Activated gamma-delta T cell (primary cell): ENCODE results near the gene RELN.
"Not testable (repeated sequence)": the region's sequence is repeated elsewhere in the genome, so short reads cannot be mapped to it uniquely, and the experiment has no call there.

Source experiments
- DNase-seq: peaks from one replicate; lab custom pipeline; 2025; lab: John Stamatoyannopoulos, UW

RELN gene

DNA sequence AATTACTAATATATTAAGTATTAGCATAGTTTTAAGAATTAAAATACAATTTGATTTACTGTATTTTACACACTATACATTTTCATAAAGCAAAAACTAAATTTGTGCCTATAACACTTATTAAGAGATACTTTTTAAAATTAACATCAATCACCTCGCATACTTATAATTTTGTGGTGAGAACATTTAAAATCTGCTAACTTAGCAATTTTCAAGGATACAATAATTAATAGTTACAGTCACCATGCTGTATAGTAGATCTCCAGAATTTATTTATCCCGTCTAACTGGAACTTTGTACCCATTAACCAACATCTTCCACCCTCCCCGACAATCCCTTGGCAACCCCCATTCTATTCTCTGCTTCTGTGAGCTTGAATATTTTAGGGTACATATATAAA, 47.5 kb downstream of the RELN start:
- DNase-seq, result no peak

- no peak for DNase-seq
Observed at GRCh38 chr7:103940382-103941268, 48.8 kb downstream of the RELN start.

DNA sequence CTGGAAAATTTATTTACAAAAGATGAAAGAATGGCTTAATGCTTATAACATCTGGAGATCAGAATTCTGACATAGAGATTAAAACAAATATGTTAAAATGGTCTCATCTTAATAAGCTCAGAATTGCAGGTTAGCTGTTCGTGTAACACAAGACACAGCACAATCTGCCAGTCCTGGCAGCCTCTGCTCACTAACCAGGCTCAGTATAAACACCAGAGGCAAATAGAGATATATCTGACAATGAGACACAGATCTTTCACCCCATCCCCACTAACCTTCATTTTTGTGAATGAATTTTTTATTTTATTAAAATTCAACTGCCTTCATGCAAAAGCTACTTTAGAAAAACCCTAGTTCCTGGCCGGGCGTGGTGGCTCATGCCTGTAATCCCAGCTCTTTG, 51.8 kb downstream of the RELN start:
- no peak for DNase-seq

DNA sequence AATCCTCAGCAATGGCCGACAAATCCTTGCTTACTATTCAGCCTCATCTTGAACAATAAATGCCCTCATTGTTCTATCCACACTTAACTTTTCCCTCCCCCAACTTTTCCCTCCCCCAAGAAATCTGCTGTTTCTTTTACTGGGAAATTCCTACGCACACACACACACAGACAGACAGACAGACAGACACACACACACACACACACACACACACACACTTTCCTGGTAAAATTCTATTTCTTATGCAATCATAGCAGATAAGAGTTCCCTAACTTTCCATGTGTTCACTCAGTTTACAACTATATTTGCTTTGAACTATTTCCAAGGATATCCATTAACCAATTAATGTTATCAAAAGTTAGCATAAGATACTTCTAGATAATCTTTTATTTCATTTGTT, 52.9 kb downstream of the RELN start:
- no peak for DNase-seq

DNA sequence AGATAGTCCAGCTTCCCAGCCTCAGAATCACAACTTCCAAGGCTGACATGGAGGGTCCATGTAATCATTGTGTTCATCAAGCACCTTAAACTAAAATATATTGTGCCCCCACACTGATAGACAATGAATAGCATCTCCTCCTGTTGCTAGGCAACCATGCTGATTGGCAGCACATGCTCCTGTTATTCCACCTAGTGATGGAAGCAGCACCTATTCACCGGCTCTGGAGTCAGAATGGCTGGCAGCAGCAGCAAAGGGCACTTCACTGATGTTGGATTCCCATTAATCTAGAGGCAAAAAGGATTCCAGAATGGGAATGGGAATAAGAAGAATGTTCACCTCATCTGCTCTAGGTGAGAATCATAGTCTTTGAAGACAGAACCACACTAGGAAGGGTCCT, 55.0 kb downstream of the RELN start:
- DNase-seq, result no peak

- no peak for DNase-seq
Observed at GRCh38 chr7:103932389-103932788, 57.1 kb downstream of the RELN start.

DNA sequence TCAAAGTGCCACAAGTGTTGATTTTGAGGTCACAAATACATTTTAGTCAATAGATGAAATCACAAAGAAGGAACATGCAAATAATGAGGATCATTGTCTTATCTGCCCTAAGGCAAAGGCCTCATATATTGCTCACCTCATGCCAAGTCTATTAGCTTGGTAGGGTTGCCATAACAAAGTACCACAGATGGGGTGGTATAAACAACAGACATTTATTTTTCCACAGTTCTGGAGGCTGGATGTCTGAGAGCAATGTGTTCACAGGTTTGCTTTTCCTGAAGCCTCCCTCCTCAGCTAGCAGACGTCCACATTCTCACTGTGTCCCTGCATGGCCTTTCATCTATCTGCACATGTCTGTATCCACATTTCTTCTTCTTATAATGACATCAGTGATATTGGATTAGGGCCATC, 59.6 kb downstream of the RELN start:
- no peak for DNase-seq

DNA sequence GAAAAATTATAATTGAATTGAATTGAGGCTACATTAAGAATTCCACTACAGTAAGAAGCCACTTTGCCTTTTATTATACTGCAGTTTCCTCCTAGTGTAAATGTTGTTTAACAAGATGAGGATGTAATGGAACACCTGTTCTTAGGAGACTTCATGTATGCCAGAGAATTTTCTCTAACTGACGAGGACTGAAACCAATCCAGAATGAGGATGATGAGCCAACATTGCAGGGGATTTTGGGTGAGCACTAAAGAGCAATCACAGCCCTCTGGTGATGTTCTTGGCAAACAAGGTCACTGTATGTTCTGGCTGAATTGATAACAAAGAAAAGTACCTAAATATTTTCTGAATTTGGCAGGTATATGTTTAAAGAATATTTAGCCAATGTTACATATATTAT, 60.9 kb downstream of the RELN start:
- no peak for DNase-seq

DNA sequence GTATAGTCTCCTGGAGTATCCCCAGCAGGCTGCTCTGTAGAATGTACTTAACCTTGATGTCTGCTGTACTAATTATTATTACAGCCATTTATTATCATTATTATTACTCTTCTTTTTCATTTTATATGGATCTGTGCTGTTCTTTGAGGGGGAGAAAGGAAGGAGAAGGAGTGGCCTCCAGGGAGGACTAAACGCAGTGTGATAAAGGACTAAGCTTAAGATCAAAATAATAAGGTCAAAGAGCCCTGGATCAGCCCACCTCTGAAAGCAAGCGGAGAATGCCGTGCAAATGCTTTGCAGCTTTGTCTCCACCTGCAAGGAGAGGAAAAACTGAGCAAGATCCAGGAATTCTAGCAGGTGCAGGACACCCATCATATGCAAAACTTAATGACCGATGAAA, 65.3 kb downstream of the RELN start:
- no peak for DNase-seq

DNA sequence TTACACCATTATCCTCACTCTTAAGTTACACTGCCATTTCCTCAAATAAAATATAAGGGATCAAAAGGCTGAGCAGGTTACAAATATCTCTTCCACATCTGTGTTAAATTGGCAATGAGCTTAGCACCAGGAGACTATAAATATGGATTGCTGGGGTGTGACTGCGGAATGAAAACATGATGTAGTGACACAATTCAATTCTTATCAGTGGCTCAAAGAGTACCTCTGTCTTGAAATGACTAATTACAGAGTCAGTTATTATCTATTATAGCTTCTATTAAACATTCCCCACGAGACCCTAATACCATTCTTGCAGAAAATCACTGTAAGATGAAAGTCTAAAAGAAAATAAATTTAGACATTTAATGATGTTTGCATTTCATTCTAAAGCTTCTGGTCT, 67.1 kb downstream of the RELN start:
- DNase-seq, result no peak

- DNase-seq, result no peak
Observed at GRCh38 chr7:103921692-103922091, 67.8 kb downstream of the RELN start.

DNA sequence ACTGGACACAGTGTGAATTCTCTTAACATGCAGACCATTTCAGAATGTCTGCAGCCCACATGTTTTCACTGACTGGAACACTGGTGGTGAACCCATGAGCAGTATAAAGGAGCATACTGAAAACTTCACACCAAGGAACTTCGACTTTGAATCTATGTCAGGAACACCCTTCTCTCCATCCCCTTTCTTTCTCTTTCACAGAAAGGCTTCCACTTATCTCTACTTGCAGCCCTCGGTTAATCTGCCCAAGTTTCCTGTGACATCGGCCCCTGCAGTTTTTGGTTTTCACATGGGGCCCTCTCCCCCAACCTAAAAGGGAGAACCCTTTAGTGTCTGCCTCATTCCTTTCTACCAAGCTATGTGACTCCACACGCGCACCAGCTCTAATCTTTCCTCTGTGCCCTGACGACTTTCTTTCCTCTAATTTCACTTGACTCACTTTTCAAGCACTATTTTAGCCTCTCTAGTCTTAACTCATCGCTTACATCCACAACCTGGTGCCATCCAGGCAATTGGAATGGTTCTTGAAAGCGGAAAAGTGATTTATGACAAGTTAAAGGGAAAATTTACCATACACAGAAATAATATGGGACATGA, 70.1 kb downstream of the RELN start:
- DNase-seq, result no peak

DNA sequence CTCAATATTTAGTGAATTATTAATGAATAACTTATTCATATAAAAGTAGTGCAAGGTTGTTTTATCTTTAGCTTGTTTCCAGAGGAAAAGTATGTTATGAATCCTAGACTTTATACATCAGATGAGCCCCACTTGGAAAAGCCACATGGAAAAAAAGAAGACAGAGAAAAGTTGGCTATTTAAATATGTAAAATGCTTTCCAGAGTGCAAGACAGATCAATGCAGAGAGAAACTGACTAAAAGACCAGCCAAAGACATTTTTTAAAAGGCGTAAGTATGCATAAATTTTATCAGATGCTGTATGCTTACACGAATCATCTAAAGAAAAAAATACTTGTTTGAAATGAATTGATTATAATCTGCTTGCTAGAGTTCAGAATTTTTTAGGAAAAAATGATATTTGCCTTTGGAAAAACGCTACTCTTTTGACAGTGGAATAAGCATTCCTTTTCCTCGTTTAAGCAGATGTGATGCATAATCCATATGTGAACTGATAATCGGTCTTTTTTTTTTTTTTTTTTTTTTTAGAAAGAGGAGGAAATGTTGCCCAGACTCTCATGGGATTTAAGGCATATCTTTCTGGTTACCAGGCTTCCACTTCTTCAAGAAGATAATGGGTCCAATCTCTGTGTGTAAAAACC, 70.7 kb downstream of the RELN start:
- no peak for DNase-seq

DNA sequence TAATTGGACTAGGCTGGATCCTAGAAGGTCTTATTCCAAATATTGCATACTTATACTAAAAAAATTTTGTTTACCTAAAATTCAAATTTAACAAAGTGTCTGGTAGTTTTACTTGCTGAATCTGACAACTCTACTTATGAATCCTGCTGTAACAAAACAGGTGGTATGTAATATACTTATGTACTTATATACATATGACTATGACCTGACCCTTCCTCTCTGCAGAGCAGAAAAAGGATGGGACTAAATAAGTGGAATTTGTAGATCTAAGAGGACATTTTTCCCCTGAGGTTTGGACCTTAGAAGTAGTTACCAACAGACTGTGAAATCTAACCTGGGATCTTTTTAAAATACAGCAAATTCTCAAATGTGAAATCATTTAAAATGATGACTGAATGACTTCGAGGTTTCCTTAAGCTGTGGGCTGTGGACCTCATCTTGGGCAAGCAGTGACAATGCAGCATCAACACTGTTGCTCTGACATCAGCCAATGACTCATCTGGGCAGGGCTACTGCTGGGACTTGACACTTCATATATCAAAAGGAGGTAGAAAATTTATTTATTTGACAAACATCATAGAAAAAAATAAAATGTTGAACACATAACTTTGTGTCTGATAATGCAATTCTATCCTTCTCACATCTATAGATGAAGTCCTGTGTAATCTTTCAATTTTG, 73.6 kb downstream of the RELN start:
- DNase-seq, result no peak

GRCh38 chr7:103914147-103914899, 75.1 kb downstream of the RELN start:
- no peak for DNase-seq

DNA sequence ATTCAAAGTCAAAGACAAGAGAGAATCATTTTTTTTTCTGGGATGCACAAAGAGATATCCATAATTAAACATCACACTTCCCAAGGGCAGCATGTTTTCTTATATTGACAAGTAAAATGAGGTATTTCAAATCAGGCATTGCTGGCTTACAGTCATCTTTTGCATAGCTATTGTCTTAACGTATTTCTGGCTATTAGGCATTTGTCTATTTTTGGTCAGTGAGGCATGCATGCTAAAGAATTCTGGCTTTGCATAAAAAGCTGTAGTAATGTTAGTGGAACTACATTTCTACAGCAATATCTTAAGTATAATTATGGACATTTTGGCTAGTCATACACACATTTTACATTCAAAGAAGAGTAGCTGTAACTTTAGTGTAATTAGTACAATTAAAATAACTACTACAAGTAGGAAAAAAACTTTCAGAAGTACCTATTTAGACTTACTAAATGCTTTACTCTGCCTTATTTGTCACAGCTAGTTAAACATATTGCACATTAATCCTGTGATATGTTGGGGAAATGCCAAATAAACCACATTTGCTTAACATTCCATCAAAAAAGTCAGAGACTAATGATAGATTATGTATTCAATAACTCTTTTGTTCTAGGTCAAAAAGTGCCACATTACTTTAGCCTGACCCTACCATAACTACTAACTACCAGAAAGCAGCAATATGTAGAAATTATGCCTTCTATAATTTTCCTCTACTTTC, 76.4 kb downstream of the RELN start:
- DNase-seq, result no peak

GRCh38 chr7:103911015-103911414, 78.4 kb downstream of the RELN start:
- DNase-seq, result not testable (repeated sequence)

- no peak for DNase-seq
Observed at GRCh38 chr7:103905997-103906396, 83.5 kb downstream of the RELN start.

GRCh38 chr7:103902917-103903316, 86.5 kb downstream of the RELN start:
- DNase-seq, result no peak

- DNase-seq, result not testable (repeated sequence)
Observed at GRCh38 chr7:103896826-103897225, 92.6 kb downstream of the RELN start.
